Ammon's horn (tissue), 1 donor: ENCODE measurements around the gene RIPOR3.
"Not testable (repeated sequence)": the region's sequence is repeated elsewhere in the genome, so short reads cannot be mapped to it uniquely, and the experiment has no call there.

Experiments used
- DNase-seq: peaks from one replicate; pipeline ENCODE4 v3.0.0-alpha.2; 2016; ENCODE audit warnings: low spot score

RIPOR3 gene

GRCh38 chr20:50632236-50632635, 59.1 kb downstream of the RIPOR3 start:
- DNase-seq: no peak

DNA sequence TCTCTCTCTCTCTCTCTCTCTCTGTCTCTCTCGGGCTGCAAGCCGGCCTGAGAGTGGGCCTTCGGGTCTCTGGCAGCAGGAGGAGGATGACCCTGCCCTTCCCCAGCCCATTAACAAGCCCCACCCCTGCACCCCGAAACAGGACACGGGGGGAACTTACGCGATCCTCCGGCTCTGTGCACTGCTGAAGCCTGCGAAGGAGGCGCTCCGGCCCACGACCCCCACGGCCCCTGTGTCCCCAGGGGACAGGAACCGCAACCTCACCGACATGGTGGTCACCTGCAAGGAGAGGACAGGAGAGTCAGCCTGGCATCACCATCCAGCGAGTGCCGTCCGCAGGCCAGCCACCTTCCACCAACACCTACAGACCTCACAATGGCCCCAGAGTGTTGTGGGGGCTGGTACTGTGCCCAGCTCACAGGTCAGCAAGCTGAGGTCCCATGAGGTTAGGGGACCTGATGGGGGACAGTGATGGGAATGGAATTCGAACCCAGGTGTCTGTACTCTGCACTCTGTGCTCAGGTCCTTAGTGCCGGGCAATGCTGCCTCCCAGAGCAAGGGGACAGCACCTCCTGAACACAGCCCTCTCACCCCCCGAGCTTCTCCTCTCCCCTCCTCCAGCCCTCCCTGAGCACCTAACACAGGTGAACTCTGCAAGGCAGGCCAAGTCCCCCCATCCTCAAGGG, 60.6 kb downstream of the RIPOR3 start:
- DNase-seq: no peak

- no peak for DNase-seq
Observed at GRCh38 chr20:50629670-50630045, 61.7 kb downstream of the RIPOR3 start.

- DNase-seq: no peak
Observed at GRCh38 chr20:50628853-50629669, 62.3 kb downstream of the RIPOR3 start.

GRCh38 chr20:50628332-50628731, 63.0 kb downstream of the RIPOR3 start:
- DNase-seq: no peak

GRCh38 chr20:50627747-50628146, 63.6 kb downstream of the RIPOR3 start:
- no peak for DNase-seq

DNA sequence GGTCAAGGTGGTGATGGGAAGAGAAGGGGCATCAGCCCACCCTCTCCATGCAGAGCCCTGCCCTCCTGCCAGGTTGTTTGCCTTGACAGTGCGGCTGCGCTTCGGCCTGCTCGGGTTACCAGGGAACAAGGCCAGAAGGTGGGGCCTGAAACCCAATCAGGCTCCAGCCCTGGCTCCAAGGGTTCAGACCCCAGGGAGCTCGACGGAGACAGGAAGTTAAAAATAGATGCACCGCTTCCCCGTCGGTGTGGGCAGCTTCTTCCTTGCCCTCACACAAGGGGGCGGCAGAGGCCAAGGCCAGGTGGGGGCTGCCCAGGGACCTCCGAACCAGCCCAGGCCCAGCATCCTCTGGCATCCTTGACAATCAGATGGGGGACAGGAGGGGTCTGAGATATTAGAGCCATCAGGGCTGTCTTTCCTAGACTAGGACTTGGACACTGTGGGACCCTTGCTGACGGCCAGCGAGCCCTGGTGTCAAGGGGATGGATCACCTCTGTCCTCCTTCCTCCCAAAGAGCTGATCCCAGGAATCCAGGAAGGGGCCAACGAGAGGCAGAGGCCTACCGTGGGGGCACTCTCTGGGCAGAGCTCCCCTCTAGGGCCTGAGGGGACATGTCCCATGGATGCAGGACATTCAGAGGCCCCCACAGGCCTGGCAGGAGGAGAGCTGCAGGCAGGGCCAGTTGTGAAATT, 65.2 kb downstream of the RIPOR3 start:
- DNase-seq: no peak

- DNase-seq: no peak
Observed at GRCh38 chr20:50624351-50625016, 66.9 kb downstream of the RIPOR3 start.

DNA sequence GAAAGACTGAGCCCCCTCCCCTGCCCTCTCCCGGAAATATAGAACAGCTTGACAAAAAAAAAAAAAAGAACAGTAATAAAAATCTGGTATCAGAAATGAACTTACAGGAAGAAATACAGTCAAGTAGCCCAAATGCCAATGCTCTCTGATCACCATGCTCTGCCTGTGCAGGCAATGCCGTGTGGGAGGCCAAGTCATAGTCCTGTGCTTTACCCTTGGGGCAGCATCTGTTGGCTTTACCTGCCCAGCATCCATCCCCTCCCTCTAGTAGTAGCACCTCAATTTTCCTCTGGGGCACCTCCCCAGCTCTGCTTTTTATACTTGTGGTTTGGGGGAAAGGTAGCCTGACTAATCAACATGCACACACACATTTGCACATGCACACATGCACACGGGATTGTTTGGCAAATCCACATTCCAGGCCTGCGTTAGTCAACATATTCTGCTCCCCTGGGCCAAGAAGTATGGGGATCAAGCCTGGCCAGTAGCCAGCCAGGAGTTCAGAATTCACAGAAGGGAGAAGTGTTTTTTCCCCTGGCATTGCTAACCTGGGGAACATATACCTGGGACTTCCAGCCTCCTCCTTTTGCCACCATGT, 70.2 kb downstream of the RIPOR3 start:
- no peak for DNase-seq

DNA sequence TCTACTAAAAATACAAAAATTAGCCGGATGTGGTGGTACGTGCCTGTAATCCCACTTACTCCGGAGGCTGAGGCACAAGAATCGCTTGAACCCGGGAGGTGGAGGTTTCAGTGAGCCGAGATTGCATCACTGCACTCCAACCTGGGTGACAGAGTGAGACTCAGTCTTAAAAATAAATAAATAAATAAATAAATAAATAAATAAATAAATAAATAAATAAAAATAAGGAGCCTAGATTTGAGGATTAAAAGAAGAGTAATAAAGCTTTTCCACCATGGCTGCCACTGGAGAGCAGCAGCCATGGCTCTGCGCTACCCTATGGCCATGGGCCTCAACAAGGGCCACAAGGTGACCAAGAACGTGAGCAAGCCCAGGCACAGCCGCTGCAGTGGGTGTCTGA, 70.9 kb downstream of the RIPOR3 start:
- DNase-seq: not testable (repeated sequence)

DNA sequence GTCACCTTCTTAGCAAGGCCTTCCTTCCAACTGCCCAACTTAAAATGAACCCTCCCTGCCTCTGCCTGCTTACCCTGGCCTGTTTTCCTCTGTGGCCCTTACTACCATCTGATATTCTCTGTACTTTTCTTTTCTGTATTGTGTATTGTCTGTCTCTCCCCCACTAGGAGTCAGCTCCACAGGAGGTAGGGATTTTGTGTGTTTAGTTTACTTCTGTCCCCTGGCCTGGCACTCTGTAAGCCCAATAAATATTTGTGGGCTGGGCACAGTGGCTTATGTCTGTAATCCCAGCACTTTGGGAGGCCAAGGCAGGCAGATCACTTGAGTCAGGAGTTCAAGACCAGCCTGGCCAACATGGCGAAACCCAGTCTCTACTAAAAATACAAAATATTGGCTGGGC, 72.8 kb downstream of the RIPOR3 start:
- DNase-seq: no peak

DNA sequence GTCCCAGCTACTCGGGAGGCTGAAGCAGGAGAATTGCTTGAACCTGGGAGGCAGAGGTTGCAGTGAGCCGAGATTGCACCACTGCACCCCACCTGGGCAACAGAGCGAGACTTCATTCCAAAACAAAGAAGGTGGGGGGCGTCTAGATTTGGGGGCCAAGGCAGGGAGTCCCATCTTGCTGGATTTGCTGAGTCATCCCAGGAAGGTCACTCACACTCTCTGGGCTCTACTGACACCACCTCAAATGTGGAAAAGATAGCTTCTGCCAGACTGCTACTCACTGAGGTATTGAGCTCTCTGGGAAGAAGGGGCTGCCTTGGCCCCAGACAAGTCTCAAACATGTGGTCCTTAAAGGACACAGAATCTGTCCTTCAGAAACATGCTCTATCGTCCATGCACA, 74.3 kb downstream of the RIPOR3 start:
- DNase-seq: no peak

- no peak for DNase-seq
Observed at GRCh38 chr20:50615407-50615806, 75.9 kb downstream of the RIPOR3 start.

DNA sequence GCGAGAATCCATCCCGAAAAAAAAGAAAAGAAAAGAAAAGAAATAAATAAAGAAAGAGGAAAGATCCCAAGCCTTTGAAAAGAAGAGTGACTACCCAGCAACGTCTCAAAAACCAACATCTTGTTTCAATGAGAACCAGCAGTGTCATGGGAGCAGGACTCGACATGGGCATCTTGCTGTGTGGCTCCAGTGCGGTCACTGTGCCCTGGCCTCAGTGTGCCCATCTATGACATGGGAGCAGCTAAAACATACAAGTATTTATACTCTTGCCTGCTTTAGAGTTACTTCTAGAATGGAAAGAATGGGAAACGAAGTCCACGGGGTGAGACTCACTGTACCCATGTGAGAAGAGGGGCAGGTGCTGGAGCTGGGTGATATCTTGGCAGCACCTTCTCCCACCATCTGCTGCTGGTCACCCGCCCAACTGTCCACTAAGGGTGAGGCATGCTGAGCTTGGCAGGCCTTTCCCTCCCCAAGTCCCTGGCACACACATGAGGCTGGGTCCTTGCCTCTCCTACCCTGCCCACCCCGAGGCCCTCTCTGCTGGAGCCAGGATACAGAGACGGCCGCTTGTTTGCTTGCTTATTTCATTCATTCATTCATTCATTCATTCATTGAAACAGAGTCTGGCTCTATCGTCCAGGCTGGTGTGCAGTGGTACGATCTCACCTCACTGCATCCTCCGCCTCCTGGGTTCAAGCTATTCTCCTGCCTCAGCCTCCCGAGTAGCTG, 77.7 kb downstream of the RIPOR3 start:
- DNase-seq: no peak

DNA sequence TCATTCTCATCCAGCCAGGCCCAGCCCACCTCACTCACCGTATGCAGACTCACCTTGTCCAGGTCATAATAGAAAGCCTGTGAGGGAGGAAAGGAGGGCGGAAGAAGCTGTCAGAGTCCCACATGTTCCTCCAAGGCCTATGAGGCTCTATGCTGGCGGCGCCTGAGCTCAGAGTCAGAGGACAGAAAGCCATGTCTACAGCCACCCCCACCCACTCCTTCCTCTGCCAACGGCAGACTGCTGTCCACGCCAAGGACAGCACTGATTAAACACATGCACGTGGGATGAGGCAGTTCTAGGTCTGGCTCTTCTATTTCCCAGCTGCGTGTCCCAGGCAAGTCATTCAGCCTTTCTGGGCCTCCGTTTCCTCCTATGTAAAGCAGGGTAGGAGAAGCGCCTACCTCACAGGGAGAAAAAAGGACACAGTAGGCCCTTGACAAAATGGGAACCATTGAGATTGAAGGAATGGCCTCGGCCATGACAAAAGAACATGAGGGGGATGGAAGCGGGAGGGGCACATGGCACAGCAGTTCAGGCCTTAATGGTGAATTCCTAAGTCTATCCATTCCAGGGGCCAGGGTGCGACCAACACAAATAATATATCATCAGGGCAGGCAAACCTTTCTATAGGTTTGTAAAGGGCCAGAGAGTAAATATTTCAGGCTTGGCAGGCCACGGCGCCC, 80.1 kb downstream of the RIPOR3 start:
- no peak for DNase-seq

DNA sequence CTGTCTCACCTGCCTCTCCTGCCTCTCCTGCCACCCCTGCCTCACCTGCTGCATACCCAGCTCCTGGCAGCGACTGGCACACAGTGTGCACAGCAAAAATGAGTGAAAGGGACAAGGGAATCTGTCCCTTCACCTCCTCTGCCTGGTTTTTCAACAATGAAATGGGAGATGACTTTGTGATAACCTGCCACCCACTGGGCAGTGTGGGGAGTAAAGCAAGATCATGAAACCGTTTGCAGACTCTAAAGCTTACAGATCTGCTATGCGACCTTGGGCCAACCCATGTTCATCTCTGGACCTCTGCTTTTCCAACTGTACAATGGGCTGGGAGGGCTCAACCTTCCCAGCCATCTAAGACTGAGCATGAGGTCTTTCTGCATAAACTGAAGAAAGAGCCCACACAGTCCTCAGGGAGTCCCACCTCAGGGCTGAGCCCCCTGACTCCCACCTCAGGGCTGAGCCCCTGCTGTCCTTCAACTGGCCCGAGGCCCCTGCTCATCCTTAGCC, 81.1 kb downstream of the RIPOR3 start:
- no peak for DNase-seq

DNA sequence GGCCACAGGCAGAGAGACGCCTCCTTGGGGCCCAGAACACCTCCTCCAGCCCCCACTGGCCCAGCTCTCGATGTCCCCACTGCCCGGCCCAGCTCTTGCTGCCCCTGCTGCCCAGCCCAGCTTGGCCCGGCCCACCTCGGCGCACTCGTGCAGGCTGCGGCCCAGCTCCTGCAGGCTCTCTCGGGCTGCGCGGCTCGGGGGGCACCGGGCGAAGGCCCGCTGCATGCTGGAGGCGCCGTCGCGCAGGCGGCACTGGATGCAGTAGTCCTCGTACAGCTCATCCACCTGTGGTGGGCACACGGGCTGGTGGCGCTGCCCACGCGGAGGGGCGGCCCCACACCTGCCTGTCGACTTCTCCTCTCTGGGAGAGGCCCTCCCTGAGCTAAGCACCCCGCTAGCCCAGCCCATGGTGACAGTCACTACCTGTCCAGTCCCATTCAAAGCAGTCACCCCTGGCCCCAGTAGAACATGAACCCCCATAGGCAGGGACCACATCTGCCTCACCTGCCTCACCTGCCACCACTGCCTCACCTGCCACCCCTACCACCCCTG, 81.8 kb downstream of the RIPOR3 start:
- no peak for DNase-seq

- DNase-seq: no peak
Observed at GRCh38 chr20:50608750-50609104, 82.6 kb downstream of the RIPOR3 start.

GRCh38 chr20:50607850-50608749, 83.2 kb downstream of the RIPOR3 start:
- DNase-seq: no peak
